DND-41 (cell line): ENCODE measurements around the gene ADAM11.

Experiments
- EZH2 ChIP-seq: IDR thresholded peaks from 3 replicates; pipeline ENCODE4 v1.6.1; 2012; ENCODE audit warnings: borderline replicate concordance, low read depth, mild to moderate bottlenecking, moderate library complexity, low read length, inconsistent platforms; ENCODE audit not compliant: severe bottlenecking
- TF ChIP-seq, protein P1 (sequence below): IDR thresholded peaks from 2 replicates; pipeline ENCODE4 v1.5.1; 2012; ENCODE audit warnings: borderline replicate concordance, low read length, moderate library complexity, mild to moderate bottlenecking; ENCODE audit not compliant: poor library complexity, severe bottlenecking; ENCODE audit errors: extremely low read depth

DNA sequence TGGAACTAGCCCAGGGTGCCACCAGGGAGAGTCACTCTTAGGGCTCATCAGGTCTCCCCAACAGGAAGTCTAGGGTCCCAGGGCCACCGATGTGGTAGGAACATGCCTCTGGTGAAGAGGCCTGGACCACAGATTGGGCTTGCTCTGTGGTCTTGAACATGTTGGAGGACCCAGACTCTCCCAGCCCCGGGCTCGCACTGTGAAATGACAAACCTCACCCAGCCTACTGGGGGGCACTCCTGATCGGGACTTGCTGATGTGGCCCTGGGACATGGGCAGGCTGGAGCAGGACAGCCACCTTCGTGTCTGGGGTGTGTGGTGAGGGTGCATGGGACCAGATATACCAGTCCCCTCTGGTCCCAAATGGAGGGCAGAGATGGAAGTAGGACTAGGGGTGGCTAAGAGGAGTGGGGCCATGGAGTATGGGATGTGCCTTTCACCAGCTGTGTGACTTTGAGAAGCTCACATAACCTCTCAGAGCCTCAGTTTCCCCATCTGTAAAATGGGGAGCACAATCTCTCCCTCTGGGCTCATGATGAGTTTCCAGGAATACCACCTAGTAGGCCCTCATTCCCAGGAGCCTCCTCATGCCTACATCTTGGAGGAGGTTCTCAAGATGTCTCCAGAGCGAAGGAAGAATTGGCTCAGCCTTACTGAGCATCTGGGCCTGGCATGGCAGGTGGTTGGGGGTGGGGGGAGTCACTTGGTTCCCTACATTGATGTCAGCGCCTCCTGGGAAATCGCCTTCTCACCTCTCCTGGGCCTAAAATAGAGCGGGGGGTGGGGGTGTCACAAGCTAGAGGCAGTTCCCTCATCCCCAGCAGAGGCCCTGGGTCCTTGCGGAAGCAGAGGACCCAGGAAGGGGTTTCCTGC lies 1.5 kb upstream of the ADAM11 start:
- TF ChIP-seq EZH2: no peak
- TF ChIP-seq, protein P1, sequence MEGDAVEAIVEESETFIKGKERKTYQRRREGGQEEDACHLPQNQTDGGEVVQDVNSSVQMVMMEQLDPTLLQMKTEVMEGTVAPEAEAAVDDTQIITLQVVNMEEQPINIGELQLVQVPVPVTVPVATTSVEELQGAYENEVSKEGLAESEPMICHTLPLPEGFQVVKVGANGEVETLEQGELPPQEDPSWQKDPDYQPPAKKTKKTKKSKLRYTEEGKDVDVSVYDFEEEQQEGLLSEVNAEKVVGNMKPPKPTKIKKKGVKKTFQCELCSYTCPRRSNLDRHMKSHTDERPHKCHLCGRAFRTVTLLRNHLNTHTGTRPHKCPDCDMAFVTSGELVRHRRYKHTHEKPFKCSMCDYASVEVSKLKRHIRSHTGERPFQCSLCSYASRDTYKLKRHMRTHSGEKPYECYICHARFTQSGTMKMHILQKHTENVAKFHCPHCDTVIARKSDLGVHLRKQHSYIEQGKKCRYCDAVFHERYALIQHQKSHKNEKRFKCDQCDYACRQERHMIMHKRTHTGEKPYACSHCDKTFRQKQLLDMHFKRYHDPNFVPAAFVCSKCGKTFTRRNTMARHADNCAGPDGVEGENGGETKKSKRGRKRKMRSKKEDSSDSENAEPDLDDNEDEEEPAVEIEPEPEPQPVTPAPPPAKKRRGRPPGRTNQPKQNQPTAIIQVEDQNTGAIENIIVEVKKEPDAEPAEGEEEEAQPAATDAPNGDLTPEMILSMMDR: no peak
